ENCODE data around the gene BBOF1. TPM values are rescaled to one million over a fixed set of nuclear protein-coding genes. Genes with fewer than 3 reads are reported as not detected.

BBOF1 gene
- total and polyA plus RNA-seq, 9 of the 15 experiments (the other 6 are each of a cell fraction or from before 2014, with no cell fraction given) = 1.3 to 4.9 (median 4.2) TPM

DNA sequence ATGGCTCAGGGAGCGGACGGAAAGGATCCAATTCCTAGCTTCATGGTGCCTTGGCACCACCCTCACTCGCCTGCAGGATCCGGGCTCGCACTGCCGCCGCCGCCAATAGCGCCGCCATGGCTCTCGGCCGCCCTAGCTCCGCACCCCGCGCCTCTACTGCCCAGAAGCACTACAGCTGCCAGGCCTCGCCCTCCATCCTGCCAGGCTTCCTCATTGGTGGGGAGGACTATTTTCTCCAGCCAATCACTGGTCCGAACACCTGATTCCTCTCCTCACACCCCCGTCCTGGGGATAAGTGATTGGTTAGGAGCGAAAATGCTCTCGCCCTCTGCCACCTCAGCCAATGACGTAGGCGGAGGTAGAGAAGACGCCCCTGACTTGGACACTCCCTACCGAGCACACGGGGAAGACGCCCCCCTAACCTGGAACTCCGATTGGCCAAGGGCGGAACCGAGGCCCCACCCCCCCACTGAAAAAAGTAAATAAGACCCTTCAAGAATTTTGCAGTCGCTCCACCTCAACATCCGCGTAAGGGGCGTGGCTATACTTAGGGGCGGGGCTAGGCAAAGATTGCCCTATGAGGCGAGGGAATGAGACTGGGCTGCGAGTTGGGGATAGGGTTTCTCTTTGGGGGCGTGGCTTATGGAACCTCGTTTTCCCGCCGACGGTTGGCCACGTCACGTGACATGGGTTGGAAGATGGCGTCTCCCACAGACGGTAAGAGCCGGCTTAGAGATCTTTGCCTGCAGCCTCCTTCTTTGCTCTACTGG lies 65.3 kb downstream of the BBOF1 start, which contains the start of the genes ALDH6A1 and LIN52 (continued):
- TF ChIP-seq, protein P1, sequence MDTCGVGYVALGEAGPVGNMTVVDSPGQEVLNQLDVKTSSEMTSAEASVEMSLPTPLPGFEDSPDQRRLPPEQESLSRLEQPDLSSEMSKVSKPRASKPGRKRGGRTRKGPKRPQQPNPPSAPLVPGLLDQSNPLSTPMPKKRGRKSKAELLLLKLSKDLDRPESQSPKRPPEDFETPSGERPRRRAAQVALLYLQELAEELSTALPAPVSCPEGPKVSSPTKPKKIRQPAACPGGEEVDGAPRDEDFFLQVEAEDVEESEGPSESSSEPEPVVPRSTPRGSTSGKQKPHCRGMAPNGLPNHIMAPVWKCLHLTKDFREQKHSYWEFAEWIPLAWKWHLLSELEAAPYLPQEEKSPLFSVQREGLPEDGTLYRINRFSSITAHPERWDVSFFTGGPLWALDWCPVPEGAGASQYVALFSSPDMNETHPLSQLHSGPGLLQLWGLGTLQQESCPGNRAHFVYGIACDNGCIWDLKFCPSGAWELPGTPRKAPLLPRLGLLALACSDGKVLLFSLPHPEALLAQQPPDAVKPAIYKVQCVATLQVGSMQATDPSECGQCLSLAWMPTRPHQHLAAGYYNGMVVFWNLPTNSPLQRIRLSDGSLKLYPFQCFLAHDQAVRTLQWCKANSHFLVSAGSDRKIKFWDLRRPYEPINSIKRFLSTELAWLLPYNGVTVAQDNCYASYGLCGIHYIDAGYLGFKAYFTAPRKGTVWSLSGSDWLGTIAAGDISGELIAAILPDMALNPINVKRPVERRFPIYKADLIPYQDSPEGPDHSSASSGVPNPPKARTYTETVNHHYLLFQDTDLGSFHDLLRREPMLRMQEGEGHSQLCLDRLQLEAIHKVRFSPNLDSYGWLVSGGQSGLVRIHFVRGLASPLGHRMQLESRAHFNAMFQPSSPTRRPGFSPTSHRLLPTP (IDR thresholded peaks at IDR 0.05; ENCODE audit: borderline replicate concordance, extremely low read depth, insufficient read length) = no peak
- TF ChIP-seq RBM15 (IDR thresholded peaks at IDR 0.05; ENCODE audit: insufficient read depth, low read length) (no peak), PML (IDR thresholded peaks at IDR 0.05; ENCODE audit: low read length) (no peak; the same call in 1 of the 2 replicates), ZKSCAN8 (CRISPR knock-in tag; IDR thresholded peaks at IDR 0.05) (no peak), TBP (optimal IDR thresholded peaks at IDR 0.05; ENCODE audit: low read depth, low read length) (peak; percentile 71), RBM39 (optimal IDR thresholded peaks at IDR 0.05; ENCODE audit: low read depth, low read length) (no peak), KDM2B (CRISPR knock-in tag; IDR thresholded peaks at IDR 0.05) (no peak), SMC3 (conservative IDR thresholded peaks at IDR 0.05; ENCODE audit: insufficient read depth, low read depth, low read length) (no peak), NFE2L1 (tag; IDR thresholded peaks at IDR 0.05; ENCODE audit: borderline replicate concordance, low read depth) (no peak), CHD2 (IDR thresholded peaks at IDR 0.05; ENCODE audit: low read depth, low read length) (peak; percentile 67; the same call in 1 of the 2 replicates), BCL6 (CRISPR knock-in tag; IDR thresholded peaks at IDR 0.05) (no peak), HSF4 (CRISPR knock-in tag; IDR thresholded peaks at IDR 0.05; ENCODE audit: borderline replicate concordance) (no peak), RBFOX2 (IDR thresholded peaks at IDR 0.05; ENCODE audit: low read depth, low read length) (peak; percentile 85)
- TF ChIP-seq, protein P2, sequence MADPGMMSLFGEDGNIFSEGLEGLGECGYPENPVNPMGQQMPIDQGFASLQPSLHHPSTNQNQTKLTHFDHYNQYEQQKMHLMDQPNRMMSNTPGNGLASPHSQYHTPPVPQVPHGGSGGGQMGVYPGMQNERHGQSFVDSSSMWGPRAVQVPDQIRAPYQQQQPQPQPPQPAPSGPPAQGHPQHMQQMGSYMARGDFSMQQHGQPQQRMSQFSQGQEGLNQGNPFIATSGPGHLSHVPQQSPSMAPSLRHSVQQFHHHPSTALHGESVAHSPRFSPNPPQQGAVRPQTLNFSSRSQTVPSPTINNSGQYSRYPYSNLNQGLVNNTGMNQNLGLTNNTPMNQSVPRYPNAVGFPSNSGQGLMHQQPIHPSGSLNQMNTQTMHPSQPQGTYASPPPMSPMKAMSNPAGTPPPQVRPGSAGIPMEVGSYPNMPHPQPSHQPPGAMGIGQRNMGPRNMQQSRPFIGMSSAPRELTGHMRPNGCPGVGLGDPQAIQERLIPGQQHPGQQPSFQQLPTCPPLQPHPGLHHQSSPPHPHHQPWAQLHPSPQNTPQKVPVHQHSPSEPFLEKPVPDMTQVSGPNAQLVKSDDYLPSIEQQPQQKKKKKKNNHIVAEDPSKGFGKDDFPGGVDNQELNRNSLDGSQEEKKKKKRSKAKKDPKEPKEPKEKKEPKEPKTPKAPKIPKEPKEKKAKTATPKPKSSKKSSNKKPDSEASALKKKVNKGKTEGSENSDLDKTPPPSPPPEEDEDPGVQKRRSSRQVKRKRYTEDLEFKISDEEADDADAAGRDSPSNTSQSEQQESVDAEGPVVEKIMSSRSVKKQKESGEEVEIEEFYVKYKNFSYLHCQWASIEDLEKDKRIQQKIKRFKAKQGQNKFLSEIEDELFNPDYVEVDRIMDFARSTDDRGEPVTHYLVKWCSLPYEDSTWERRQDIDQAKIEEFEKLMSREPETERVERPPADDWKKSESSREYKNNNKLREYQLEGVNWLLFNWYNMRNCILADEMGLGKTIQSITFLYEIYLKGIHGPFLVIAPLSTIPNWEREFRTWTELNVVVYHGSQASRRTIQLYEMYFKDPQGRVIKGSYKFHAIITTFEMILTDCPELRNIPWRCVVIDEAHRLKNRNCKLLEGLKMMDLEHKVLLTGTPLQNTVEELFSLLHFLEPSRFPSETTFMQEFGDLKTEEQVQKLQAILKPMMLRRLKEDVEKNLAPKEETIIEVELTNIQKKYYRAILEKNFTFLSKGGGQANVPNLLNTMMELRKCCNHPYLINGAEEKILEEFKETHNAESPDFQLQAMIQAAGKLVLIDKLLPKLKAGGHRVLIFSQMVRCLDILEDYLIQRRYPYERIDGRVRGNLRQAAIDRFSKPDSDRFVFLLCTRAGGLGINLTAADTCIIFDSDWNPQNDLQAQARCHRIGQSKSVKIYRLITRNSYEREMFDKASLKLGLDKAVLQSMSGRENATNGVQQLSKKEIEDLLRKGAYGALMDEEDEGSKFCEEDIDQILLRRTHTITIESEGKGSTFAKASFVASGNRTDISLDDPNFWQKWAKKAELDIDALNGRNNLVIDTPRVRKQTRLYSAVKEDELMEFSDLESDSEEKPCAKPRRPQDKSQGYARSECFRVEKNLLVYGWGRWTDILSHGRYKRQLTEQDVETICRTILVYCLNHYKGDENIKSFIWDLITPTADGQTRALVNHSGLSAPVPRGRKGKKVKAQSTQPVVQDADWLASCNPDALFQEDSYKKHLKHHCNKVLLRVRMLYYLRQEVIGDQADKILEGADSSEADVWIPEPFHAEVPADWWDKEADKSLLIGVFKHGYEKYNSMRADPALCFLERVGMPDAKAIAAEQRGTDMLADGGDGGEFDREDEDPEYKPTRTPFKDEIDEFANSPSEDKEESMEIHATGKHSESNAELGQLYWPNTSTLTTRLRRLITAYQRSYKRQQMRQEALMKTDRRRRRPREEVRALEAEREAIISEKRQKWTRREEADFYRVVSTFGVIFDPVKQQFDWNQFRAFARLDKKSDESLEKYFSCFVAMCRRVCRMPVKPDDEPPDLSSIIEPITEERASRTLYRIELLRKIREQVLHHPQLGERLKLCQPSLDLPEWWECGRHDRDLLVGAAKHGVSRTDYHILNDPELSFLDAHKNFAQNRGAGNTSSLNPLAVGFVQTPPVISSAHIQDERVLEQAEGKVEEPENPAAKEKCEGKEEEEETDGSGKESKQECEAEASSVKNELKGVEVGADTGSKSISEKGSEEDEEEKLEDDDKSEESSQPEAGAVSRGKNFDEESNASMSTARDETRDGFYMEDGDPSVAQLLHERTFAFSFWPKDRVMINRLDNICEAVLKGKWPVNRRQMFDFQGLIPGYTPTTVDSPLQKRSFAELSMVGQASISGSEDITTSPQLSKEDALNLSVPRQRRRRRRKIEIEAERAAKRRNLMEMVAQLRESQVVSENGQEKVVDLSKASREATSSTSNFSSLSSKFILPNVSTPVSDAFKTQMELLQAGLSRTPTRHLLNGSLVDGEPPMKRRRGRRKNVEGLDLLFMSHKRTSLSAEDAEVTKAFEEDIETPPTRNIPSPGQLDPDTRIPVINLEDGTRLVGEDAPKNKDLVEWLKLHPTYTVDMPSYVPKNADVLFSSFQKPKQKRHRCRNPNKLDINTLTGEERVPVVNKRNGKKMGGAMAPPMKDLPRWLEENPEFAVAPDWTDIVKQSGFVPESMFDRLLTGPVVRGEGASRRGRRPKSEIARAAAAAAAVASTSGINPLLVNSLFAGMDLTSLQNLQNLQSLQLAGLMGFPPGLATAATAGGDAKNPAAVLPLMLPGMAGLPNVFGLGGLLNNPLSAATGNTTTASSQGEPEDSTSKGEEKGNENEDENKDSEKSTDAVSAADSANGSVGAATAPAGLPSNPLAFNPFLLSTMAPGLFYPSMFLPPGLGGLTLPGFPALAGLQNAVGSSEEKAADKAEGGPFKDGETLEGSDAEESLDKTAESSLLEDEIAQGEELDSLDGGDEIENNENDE (IDR thresholded peaks at IDR 0.05; ENCODE audit: low read depth, low read length) = no peak

Data from K562 (cell line).